Left kidney (tissue), 8 donors: ENCODE data around the gene RPS18. TPM values are rescaled to one million over a fixed set of nuclear protein-coding genes. Genes with fewer than 3 reads are reported as not detected.
"Not testable (repeated sequence)": the region's sequence is repeated elsewhere in the genome, so short reads cannot be mapped to it uniquely, and the experiment has no call there.

Experiments
- DNase-seq: peaks from one replicate; pipeline ENCODE4 v3.0.0-alpha.2; 2013
- long read RNA-seq, 8 donors: transcript quantifications; one replicate each; lab custom pipeline, GENCODE V29; 2026
- polyA plus RNA-seq: library from polyadenylated mRNA; unstranded; fragments of 120-200 nt; gene quantifications from one replicate; pipeline ENCODE4 v1.2.1, GENCODE V29; 2013; ENCODE audit not compliant: insufficient read length

The RPS18 gene
- 2,698 TPM for polyA plus RNA-seq
- long read RNA-seq, donor 1, transcript RPS18-237 (5 exons, 642 nt), result minor isoform, 13 of 1,815 reads
- long read RNA-seq, donor 1, transcript RPS18-235 (3 exons, 413 nt), result minor isoform, 27 of 1,815 reads
- long read RNA-seq, donor 1, transcript RPS18-236 (5 exons, 996 nt), result minor isoform, 82 of 1,815 reads
- long read RNA-seq, donor 1, transcript RPS18-230 (6 exons, 613 nt), result major isoform, 1,472 of 1,815 reads
- long read RNA-seq, donor 1, partial matches to known transcripts, result 112 of 1,815 reads
- long read RNA-seq, donor 1, other reads (novel, unspliced or antisense), result 104 of 1,815 reads
- long read RNA-seq, donor 2, transcript RPS18-230 (6 exons, 613 nt), result major isoform, 1,698 of 2,006 reads
- long read RNA-seq, donor 2, transcript RPS18-237 (5 exons, 642 nt), result minor isoform, 10 of 2,006 reads
- long read RNA-seq, donor 2, transcript RPS18-236 (5 exons, 996 nt), result minor isoform, 70 of 2,006 reads
- long read RNA-seq, donor 2, transcript RPS18-235 (3 exons, 413 nt), result minor isoform, 21 of 2,006 reads
- long read RNA-seq, donor 2, partial matches to known transcripts, result 102 of 2,006 reads
- long read RNA-seq, donor 2, other reads (novel, unspliced or antisense), result 98 of 2,006 reads
- long read RNA-seq, donor 3, transcript RPS18-236 (5 exons, 996 nt), result minor isoform, 44 of 1,455 reads
- long read RNA-seq, donor 3, transcript RPS18-230 (6 exons, 613 nt), result major isoform, 1,289 of 1,455 reads
- long read RNA-seq, donor 3, transcript RPS18-237 (5 exons, 642 nt), result minor isoform, 7 of 1,455 reads
- long read RNA-seq, donor 3, transcript RPS18-235 (3 exons, 413 nt), result minor isoform, 10 of 1,455 reads
- long read RNA-seq, donor 3, partial matches to known transcripts, result 36 of 1,455 reads
- long read RNA-seq, donor 3, other reads (novel, unspliced or antisense), result 65 of 1,455 reads
- long read RNA-seq, donor 4, transcript RPS18-236 (5 exons, 996 nt), result minor isoform, 30 of 547 reads
- long read RNA-seq, donor 4, transcript RPS18-235 (3 exons, 413 nt), result minor isoform, 17 of 547 reads
- long read RNA-seq, donor 4, transcript RPS18-230 (6 exons, 613 nt), result major isoform, 424 of 547 reads
- long read RNA-seq, donor 4, partial matches to known transcripts, result 58 of 547 reads
- long read RNA-seq, donor 4, other reads (novel, unspliced or antisense), result 11 of 547 reads
- long read RNA-seq, donor 5, transcript RPS18-237 (5 exons, 642 nt), result minor isoform, 23 of 4,820 reads
- long read RNA-seq, donor 5, transcript RPS18-235 (3 exons, 413 nt), result minor isoform, 21 of 4,820 reads
- long read RNA-seq, donor 5, transcript RPS18-230 (6 exons, 613 nt), result major isoform, 4,197 of 4,820 reads
- long read RNA-seq, donor 5, transcript RPS18-236 (5 exons, 996 nt), result minor isoform, 138 of 4,820 reads
- long read RNA-seq, donor 5, partial matches to known transcripts, result 133 of 4,820 reads
- long read RNA-seq, donor 5, other reads (novel, unspliced or antisense), result 292 of 4,820 reads
- long read RNA-seq, donor 6, transcript RPS18-235 (3 exons, 413 nt), result minor isoform, 28 of 2,136 reads
- long read RNA-seq, donor 6, transcript RPS18-236 (5 exons, 996 nt), result minor isoform, 78 of 2,136 reads
- long read RNA-seq, donor 6, transcript RPS18-237 (5 exons, 642 nt), result minor isoform, 17 of 2,136 reads
- long read RNA-seq, donor 6, transcript RPS18-230 (6 exons, 613 nt), result major isoform, 1,773 of 2,136 reads
- long read RNA-seq, donor 6, partial matches to known transcripts, result 114 of 2,136 reads
- long read RNA-seq, donor 6, other reads (novel, unspliced or antisense), result 121 of 2,136 reads
- long read RNA-seq, donor 7, transcript RPS18-230 (6 exons, 613 nt), result major isoform, 3,089 of 3,749 reads
- long read RNA-seq, donor 7, transcript RPS18-235 (3 exons, 413 nt), result minor isoform, 33 of 3,749 reads
- long read RNA-seq, donor 7, transcript RPS18-237 (5 exons, 642 nt), result minor isoform, 27 of 3,749 reads
- long read RNA-seq, donor 7, transcript RPS18-236 (5 exons, 996 nt), result minor isoform, 115 of 3,749 reads
- long read RNA-seq, donor 7, partial matches to known transcripts, result 210 of 3,749 reads
- long read RNA-seq, donor 7, other reads (novel, unspliced or antisense), result 262 of 3,749 reads
- long read RNA-seq, donor 8, transcript RPS18-237 (5 exons, 642 nt), result minor isoform, 8 of 1,034 reads
- long read RNA-seq, donor 8, transcript RPS18-235 (3 exons, 413 nt), result minor isoform, 10 of 1,034 reads
- long read RNA-seq, donor 8, transcript RPS18-230 (6 exons, 613 nt), result major isoform, 870 of 1,034 reads
- long read RNA-seq, donor 8, transcript RPS18-236 (5 exons, 996 nt), result minor isoform, 45 of 1,034 reads
- long read RNA-seq, donor 8, partial matches to known transcripts, result 41 of 1,034 reads
- long read RNA-seq, donor 8, other reads (novel, unspliced or antisense), result 58 of 1,034 reads

GRCh38 chr6:33271468-33272274 lies at the start of gene RPS18, which contains the start of gene VPS52:
RPS18 (plus strand) TSS chr6:33272075; CDS start chr6:33272120, 45 bp downstream.
VPS52 (minus strand) TSS chr6:33271876; CDS start chr6:33271675, 201 bp downstream.
- DNase-seq, result peak; percentile 100

- not testable (repeated sequence) for DNase-seq
Measured at GRCh38 chr6:33226503-33227120, 45.3 kb upstream of the RPS18 start.

GRCh38 chr6:33235221-33235634 lies 36.6 kb upstream of the RPS18 start:
- DNase-seq, result peak; percentile 61

GRCh38 chr6:33236328-33236727 lies 35.5 kb upstream of the RPS18 start:
- DNase-seq, result no peak

GRCh38 chr6:33236852-33237251 lies 35.0 kb upstream of the RPS18 start:
- DNase-seq, result no peak

GRCh38 chr6:33237741-33238140 lies 34.1 kb upstream of the RPS18 start:
- no peak for DNase-seq

GRCh38 chr6:33241968-33242367 lies 29.9 kb upstream of the RPS18 start:
- DNase-seq, result no peak

GRCh38 chr6:33243476-33243875 lies 28.4 kb upstream of the RPS18 start:
- no peak for DNase-seq

GRCh38 chr6:33247977-33248642 lies 23.8 kb upstream of the RPS18 start:
- DNase-seq, result peak; percentile 92

- DNase-seq, result no peak
Measured at GRCh38 chr6:33248643-33248931, 23.3 kb upstream of the RPS18 start.

GRCh38 chr6:33248932-33249731 lies 22.7 kb upstream of the RPS18 start:
- DNase-seq, result peak; percentile 97

- DNase-seq, result no peak
Measured at GRCh38 chr6:33249732-33250630, 21.9 kb upstream of the RPS18 start.

- DNase-seq, result no peak
Measured at GRCh38 chr6:33250731-33251130, 21.1 kb upstream of the RPS18 start.

GRCh38 chr6:33251395-33252012 lies 20.4 kb upstream of the RPS18 start:
- no peak for DNase-seq

- DNase-seq, result no peak
Measured at GRCh38 chr6:33252759-33253158, 19.1 kb upstream of the RPS18 start.
